Lower leg skin (tissue), 4 donors: ENCODE results near the gene TEX51. TPM values are rescaled to one million over a fixed set of nuclear protein-coding genes. Genes with fewer than 3 reads are reported as not detected.

Experiments
- DNase-seq, 2 donors: peaks; one replicate each; pipeline ENCODE4 v3.0.0-alpha.2; 2019; ENCODE audit warnings: low spot score in 2 of 2
- H3K4me3 ChIP-seq: fragments of 200-600 bp; sonication (generic); 2 replicates; pipeline ENCODE4 v1.5.1; 2017; ENCODE audit warnings: mild to moderate bottlenecking, low read depth; ENCODE audit not compliant: poor library complexity, severe bottlenecking
- POLR2A ChIP-seq, 2 donors: fragments of 450-650 bp; IDR thresholded peaks; one replicate each; pipeline ENCODE4 v1.6.1; 2016 to 2017; ENCODE audit warnings: antibody characterized with exemption in 2 of 2, mild to moderate bottlenecking in 1 of 2, moderate library complexity in 1 of 2
- WGBS, 2 donors: methylation state at CpG; one replicate each; pipeline ENCODE4 v1.1.5; 2018; 5-methylcytosine and 5-hydroxymethylcytosine counted together
- intact Hi-C: fragments of 100-400 bp; cut with DNase I; formaldehyde crosslinking; loops from one replicate; pipeline ENCODE4 v1.15.0; 2023; ENCODE audit warnings: low total_unique reads
- total RNA-seq, 4 donors: library from RNA; depleted of rRNA; stranded (reverse); fragments of >200 nt; gene quantifications; one replicate each; pipeline ENCODE4 v1.1.0, GENCODE V29; 2016
- TF ChIP-seq, protein P1 (sequence below), 3 donors: fragments of 450-650 bp; IDR thresholded peaks; one replicate each; pipeline ENCODE4 v1.5.1; 2016; ENCODE audit warnings: antibody characterized with exemption in 3 of 3, mild to moderate bottlenecking in 3 of 3, moderate library complexity in 2 of 3

TEX51 gene
- total RNA-seq, 4 donors from 2014 or later, result not detected

GRCh38 chr2:126893606-126894005 is 5.1 kb upstream of the TEX51 start:
- no peak for TF ChIP-seq POLR2A (IDR thresholded peaks at IDR 0.05)
- TF ChIP-seq, protein P1, sequence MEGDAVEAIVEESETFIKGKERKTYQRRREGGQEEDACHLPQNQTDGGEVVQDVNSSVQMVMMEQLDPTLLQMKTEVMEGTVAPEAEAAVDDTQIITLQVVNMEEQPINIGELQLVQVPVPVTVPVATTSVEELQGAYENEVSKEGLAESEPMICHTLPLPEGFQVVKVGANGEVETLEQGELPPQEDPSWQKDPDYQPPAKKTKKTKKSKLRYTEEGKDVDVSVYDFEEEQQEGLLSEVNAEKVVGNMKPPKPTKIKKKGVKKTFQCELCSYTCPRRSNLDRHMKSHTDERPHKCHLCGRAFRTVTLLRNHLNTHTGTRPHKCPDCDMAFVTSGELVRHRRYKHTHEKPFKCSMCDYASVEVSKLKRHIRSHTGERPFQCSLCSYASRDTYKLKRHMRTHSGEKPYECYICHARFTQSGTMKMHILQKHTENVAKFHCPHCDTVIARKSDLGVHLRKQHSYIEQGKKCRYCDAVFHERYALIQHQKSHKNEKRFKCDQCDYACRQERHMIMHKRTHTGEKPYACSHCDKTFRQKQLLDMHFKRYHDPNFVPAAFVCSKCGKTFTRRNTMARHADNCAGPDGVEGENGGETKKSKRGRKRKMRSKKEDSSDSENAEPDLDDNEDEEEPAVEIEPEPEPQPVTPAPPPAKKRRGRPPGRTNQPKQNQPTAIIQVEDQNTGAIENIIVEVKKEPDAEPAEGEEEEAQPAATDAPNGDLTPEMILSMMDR (IDR thresholded peaks at IDR 0.05), result no peak
- no peak overlapping the region for H3K4me3 ChIP-seq
- DNase-seq, result peak in 1 of 2 donors; percentile 63
- intact Hi-C loops, result no loop called here

DNA sequence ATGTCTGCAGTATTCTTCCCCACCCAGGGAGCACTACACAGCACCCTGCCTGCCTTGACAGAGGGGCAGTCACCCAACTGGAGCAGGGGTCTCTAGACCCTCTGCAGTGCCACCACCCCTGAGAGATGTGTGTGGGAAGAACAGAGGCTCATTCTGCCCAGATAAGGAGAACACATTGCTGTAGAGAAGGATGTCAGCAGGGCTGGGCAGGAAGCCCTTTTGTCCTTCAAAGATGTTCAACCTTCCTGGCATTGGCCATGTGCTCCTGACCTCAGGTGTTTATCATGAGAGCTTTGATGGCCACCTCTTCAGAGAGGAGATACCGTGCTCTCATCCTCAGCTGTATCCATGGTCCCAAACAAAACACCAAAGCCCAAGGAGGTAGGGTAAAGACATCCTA is 4.6 kb upstream of the TEX51 start:
- TF ChIP-seq, protein P1 (IDR thresholded peaks at IDR 0.05), result no peak
- no peak for TF ChIP-seq POLR2A (IDR thresholded peaks at IDR 0.05)
- intact Hi-C loops, result no loop called here
- no peak overlapping the region for H3K4me3 ChIP-seq
- DNase-seq, result no peak
- 93 to 95% methylated on average over 1 of the region's 1 CpG for WGBS, 2 donors

GRCh38 chr2:126894585-126895182 is 4.0 kb upstream of the TEX51 start:
- peak in 1 of 2 donors; percentile 72 for DNase-seq
- TF ChIP-seq POLR2A (IDR thresholded peaks at IDR 0.05), result no peak
- TF ChIP-seq, protein P1 (IDR thresholded peaks at IDR 0.05), result no peak
- no peak overlapping the region for H3K4me3 ChIP-seq
- 83 to 85% methylated on average over 7 to 9 of the region's 9 CpGs for WGBS, 2 donors
- intact Hi-C loops, result no loop called here

- intact Hi-C loops, result no loop called here
- peak in 1 of 2 donors; percentile 42 for DNase-seq
- TF ChIP-seq, protein P1 (IDR thresholded peaks at IDR 0.05), result no peak
- no peak for TF ChIP-seq POLR2A (IDR thresholded peaks at IDR 0.05)
- H3K4me3 ChIP-seq, result no peak overlapping the region
- WGBS, 2 donors, result 54 to 56% methylated on average over 4 of the region's 4 CpGs
Observed at GRCh38 chr2:126895336-126895735, 3.4 kb upstream of the TEX51 start.

DNA sequence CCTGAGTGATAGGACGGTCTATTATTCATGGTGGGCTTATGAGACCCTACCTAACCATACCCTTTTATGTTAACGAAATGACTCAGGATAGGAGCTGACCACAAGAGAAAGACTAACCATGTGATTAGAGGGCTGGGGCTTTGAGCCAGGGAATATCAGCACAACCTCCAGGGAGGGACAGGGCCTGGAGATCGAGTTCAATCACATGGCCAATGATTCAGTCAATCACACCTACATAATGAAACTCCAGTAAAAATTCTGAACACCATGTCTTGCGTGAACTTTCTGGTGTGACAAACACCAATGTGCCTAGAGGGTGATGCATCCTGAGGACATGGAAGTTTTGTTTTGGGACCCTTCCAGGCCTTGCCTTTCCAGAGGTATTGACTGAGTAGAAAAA is 2.2 kb upstream of the TEX51 start:
- TF ChIP-seq POLR2A (IDR thresholded peaks at IDR 0.05), result no peak
- TF ChIP-seq, protein P1 (IDR thresholded peaks at IDR 0.05), result no peak
- intact Hi-C loops, result no loop called here
- WGBS, 2 donors, result 78 to 79% methylated on average over 4 of the region's 4 CpGs
- no peak overlapping the region for H3K4me3 ChIP-seq
- peak in 1 of 2 donors; percentile 5 for DNase-seq

DNA sequence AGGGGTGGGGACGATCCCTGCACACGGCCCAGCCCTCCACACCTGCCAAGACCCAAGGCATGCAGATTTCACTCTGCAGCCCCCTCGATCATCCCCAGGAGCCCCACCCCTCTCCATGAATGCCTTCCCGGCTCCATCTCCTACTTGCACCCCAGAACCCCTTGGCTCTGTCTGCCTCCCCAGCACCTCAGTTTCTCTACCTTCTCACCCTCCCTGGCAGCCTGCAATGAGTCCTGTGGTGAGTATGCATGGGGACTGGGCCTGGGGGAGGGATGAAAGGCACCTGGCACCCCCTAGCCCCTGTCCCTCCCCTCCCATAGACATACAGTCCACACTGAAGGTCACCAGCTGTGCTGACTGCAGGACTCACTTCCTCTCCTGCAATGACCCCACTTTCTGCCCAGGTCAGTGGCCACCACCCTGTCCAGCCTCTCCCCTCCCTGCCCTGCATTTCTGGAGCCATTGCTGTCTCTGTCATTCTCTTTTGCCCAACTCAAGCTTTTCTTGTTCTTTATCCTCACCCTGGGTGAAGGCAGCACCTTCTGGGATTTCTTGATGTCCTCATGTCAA is 1.0 kb downstream of the TEX51 start:
- DNase-seq, result peak in 1 of 2 donors; percentile 54
- intact Hi-C loops, result no loop called here
- TF ChIP-seq, protein P1 (IDR thresholded peaks at IDR 0.05), result no peak
- no peak for TF ChIP-seq POLR2A (IDR thresholded peaks at IDR 0.05)
- H3K4me3 ChIP-seq, result no peak overlapping the region
- 79 to 84% methylated on average over 4 of the region's 4 CpGs for WGBS, 2 donors
